Left ventricle myocardium inferior (tissue), 1 donor: Measurements from ENCODE around the gene ATP6V0B. TPM values are rescaled to one million over a fixed set of nuclear protein-coding genes. Genes with fewer than 3 reads are reported as not detected.

Experiments used
- DNase-seq: peaks from one replicate; pipeline ENCODE4 v3.0.0-alpha.2; 2020
- H3K27ac ChIP-seq: fragments of 200-600 bp; replicated peaks from 2 replicates; pipeline ENCODE4 v1.8.0; 2021
- H3K27me3 ChIP-seq: fragments of 200-600 bp; 2 replicates; pipeline ENCODE4 v1.8.0; 2021; ENCODE audit warnings: low read depth
- H3K36me3 ChIP-seq: fragments of 200-600 bp; 2 replicates; pipeline ENCODE4 v1.8.0; 2021
- H3K4me1 ChIP-seq: fragments of 200-600 bp; 2 replicates; pipeline ENCODE4 v1.8.0; 2021
- H3K4me3 ChIP-seq: fragments of 200-600 bp; 2 replicates; pipeline ENCODE4 v1.8.0; 2021; ENCODE audit warnings: mild to moderate bottlenecking, moderate library complexity
- H3K9me3 ChIP-seq: fragments of 200-600 bp; replicated peaks from 2 replicates; pipeline ENCODE4 v1.8.0; 2021
- CTCF ChIP-seq: fragments of 200-600 bp; IDR thresholded peaks from 2 replicates; pipeline ENCODE4 v1.8.0; 2021; ENCODE audit warnings: antibody characterized with exemption, mild to moderate bottlenecking, borderline replicate concordance
- intact Hi-C: fragments of 100-400 bp; cut with micrococcal nuclease; formaldehyde crosslinking; loops from one replicate; pipeline ENCODE4 v1.11.0; 2022
- total RNA-seq: library from RNA; stranded (reverse); fragmentation: NEBNext Ultra II Directional; extraction: Animal tissue kit (Norgen Biotek cat#: 25700); gene quantifications from one replicate; pipeline ENCODE4 v1.2.1, GENCODE V29; 2021
- donor health status: DM: no; HTN: yes; CAD: no; lungs with severe emphysema.

Gene ATP6V0B
- total RNA-seq, 1 donor from 2014 or later, result 80.6 TPM

GRCh38 chr1:44010935-44011471, 36.2 kb downstream of the ATP6V0B start:
- no peak for DNase-seq
- no peak overlapping the region for H3K4me3 ChIP-seq
- no peaks in the 10 kb centered on the region for H3K27me3 ChIP-seq
- H3K4me1 ChIP-seq, result peaks cover 10% of the 10 kb centered on the region
- intact Hi-C loops, result no loop called here
- no peaks in the 10 kb centered on the region for H3K36me3 ChIP-seq
- H3K9me3 ChIP-seq, result no peaks in the 10 kb centered on the region
- no peak for TF ChIP-seq CTCF
- no peak overlapping the region for H3K27ac ChIP-seq

- no peak overlapping the region for H3K4me3 ChIP-seq
- H3K9me3 ChIP-seq, result no peaks in the 10 kb centered on the region
- no peaks in the 10 kb centered on the region for H3K27me3 ChIP-seq
- H3K27ac ChIP-seq, result no peak overlapping the region
- DNase-seq, result no peak
- no peak for TF ChIP-seq CTCF
- no peaks in the 10 kb centered on the region for H3K36me3 ChIP-seq
- intact Hi-C loops, result no loop called here
- H3K4me1 ChIP-seq, result peaks cover 11% of the 10 kb centered on the region
Measured at GRCh38 chr1:44012404-44012803, 37.6 kb downstream of the ATP6V0B start.

GRCh38 chr1:44012941-44013609, 38.3 kb downstream of the ATP6V0B start:
- no peak for DNase-seq
- Histone ChIP-seq H3K27me3 (no peaks in the 10 kb centered on the region), H3K4me1 (peaks cover 11% of the 10 kb centered on the region), H3K9me3 (no peaks in the 10 kb centered on the region), H3K27ac (no peak overlapping the region), H3K36me3 (no peaks in the 10 kb centered on the region), H3K4me3 (no peak overlapping the region)
- no peak for TF ChIP-seq CTCF
- intact Hi-C loops, result no loop called here

- intact Hi-C loops, result no loop called here
- no peaks in the 10 kb centered on the region for H3K9me3 ChIP-seq
- no peak overlapping the region for H3K4me3 ChIP-seq
- no peak for TF ChIP-seq CTCF
- DNase-seq, result no peak
- no peaks in the 10 kb centered on the region for H3K27me3 ChIP-seq
- H3K27ac ChIP-seq, result no peak overlapping the region
- peaks cover 11% of the 10 kb centered on the region for H3K4me1 ChIP-seq
- no peaks in the 10 kb centered on the region for H3K36me3 ChIP-seq
Measured at GRCh38 chr1:44013949-44014348, 39.2 kb downstream of the ATP6V0B start.

GRCh38 chr1:44014365-44015104, 39.8 kb downstream of the ATP6V0B start:
- Histone ChIP-seq H3K27me3 (no peaks in the 10 kb centered on the region), H3K9me3 (no peaks in the 10 kb centered on the region), H3K27ac (no peak overlapping the region), H3K4me1 (peaks cover 11% of the 10 kb centered on the region), H3K36me3 (no peaks in the 10 kb centered on the region), H3K4me3 (no peak overlapping the region)
- TF ChIP-seq CTCF, result no peak
- intact Hi-C loops, result no loop called here
- DNase-seq, result no peak
